MG63 (cell line): ENCODE data around the gene CCT5. TPM values are rescaled to one million over a fixed set of nuclear protein-coding genes. Genes with fewer than 3 reads are reported as not detected.
"Not testable (repeated sequence)": the region's sequence is repeated elsewhere in the genome, so short reads cannot be mapped to it uniquely, and the experiment has no call there.

Experiments used
- DNase-seq: peaks from one replicate; pipeline ENCODE4 v3.0.0-alpha.2; 2020
- H3K27me3 ChIP-seq: fragments of 250-450 bp; sonication (Bioruptor Pico); 2 replicates; pipeline ENCODE4 v1.5.1; 2020; ENCODE audit warnings: mild to moderate bottlenecking, moderate library complexity
- H3K36me3 ChIP-seq: fragments of 250-450 bp; sonication (Bioruptor Pico); 2 replicates; pipeline ENCODE4 v1.5.1; 2020; ENCODE audit warnings: mild to moderate bottlenecking, moderate library complexity
- H3K4me3 ChIP-seq: fragments of 250-450 bp; sonication (Bioruptor Pico); 2 replicates; pipeline ENCODE4 v1.5.1; 2020; ENCODE audit warnings: mild to moderate bottlenecking, moderate library complexity
- H3K9me3 ChIP-seq: fragments of 250-450 bp; sonication (Bioruptor Pico); 2 replicates; pipeline ENCODE4 v1.5.1; 2020; ENCODE audit warnings: mild to moderate bottlenecking, moderate library complexity
- total RNA-seq: library from RNA; depleted of rRNA; stranded (reverse); fragments of >200 nt; shearing (Covaris generic); gene quantifications from 2 replicates; pipeline ENCODE4 v1.2.3, GENCODE V29; 2014; ENCODE audit warnings: low replicate concordance

CCT5 gene
- total RNA-seq, 1 experiment from 2014 or later: 1,634 TPM

DNA sequence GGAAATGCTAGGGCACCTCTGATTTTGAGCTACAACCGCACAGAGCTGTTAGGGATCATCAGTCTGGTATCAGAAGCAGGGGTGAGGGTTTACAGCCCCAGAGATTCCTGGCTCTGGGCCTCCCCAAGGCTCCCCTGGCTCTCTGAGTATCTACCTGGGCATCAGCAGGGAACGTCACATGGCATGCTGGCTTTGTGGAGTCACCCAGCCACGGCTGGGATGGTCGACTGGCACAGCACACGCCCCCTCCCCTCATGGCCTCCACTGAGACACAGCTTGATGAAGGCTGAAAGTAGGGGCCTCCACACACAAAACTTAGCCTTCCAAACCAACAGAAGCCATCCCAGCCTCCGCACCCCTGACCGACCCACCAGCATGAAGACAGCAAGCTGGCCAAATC is 17.1 kb upstream of the CCT5 start:
- DNase-seq: no peak
- H3K4me3 ChIP-seq: no peak overlapping the region
- no peaks in the 10 kb centered on the region for H3K27me3 ChIP-seq
- peaks cover 30% of the 10 kb centered on the region for H3K36me3 ChIP-seq
- H3K9me3 ChIP-seq: no peaks in the 10 kb centered on the region

DNA sequence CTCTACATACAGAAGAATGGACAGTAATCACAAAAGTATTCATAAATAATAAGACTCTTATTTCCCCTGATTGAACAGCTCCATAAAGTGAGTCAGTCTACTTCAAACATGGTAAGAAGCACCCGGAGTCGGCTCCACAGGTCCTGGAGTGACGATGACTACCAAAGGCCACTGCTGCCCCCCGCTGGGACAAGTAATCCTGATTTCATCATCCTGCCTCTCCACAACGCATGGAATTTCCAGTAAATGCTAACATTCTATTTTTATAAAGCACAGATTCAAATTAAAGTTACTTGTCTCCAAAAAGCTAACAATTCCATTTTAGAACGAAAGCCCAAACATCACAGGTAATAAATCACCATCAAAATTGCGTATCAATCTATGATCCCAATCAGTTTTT is 16.6 kb upstream of the CCT5 start:
- Histone ChIP-seq H3K9me3 (no peaks in the 10 kb centered on the region), H3K4me3 (no peak overlapping the region), H3K36me3 (peaks cover 32% of the 10 kb centered on the region), H3K27me3 (no peaks in the 10 kb centered on the region)
- DNase-seq: peak; percentile 97

GRCh38 chr5:10235350-10235749 is 14.7 kb upstream of the CCT5 start:
- peaks cover 32% of the 10 kb centered on the region for H3K36me3 ChIP-seq
- H3K9me3 ChIP-seq: no peaks in the 10 kb centered on the region
- DNase-seq: no peak
- no peaks in the 10 kb centered on the region for H3K27me3 ChIP-seq
- H3K4me3 ChIP-seq: no peak overlapping the region

DNA sequence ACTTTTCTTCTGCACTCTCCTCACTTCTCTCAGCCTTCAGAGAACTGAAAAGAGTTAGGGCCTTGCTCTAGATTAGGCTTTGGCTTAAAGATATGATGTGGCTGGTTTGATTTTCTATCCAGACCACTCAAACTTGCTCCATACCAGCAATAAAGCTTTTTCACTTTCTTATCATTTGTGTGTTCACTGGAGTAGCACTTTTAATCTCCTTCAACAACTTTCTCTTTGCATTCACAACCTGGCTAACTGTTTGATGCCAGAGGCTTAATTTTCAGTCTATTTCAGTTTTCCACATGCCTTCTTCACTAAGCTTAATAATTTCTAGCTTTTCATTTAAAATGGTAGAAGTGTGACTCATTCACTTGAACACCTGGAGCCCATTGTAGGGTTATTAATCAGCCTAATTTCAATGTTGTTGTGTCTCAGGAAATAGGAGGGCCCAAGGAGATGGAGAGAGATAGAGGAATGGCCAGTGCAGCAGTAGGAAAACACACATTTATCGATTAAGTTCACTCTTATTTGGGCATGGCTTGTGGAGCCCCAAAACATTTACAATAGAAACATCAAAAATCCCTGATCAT is 6.3 kb upstream of the CCT5 start:
- no peak for DNase-seq
- Histone ChIP-seq H3K9me3 (no peaks in the 10 kb centered on the region), H3K4me3 (no peak overlapping the region), H3K27me3 (no peaks in the 10 kb centered on the region), H3K36me3 (peaks cover 3% of the 10 kb centered on the region; the same call in 1 of the 2 replicates)

GRCh38 chr5:10244342-10244944 is 5.6 kb upstream of the CCT5 start:
- H3K9me3 ChIP-seq: no peaks in the 10 kb centered on the region
- H3K27me3 ChIP-seq: no peaks in the 10 kb centered on the region
- no peak for DNase-seq
- peaks cover 3% of the 10 kb centered on the region; the same call in 1 of the 2 replicates for H3K36me3 ChIP-seq
- H3K4me3 ChIP-seq: no peak overlapping the region

GRCh38 chr5:10246761-10247160 is 3.3 kb upstream of the CCT5 start:
- H3K9me3 ChIP-seq: 0 out of 2 replicates have a peak, but pooled peaks cover 2% of the 10 kb centered on the region

DNA sequence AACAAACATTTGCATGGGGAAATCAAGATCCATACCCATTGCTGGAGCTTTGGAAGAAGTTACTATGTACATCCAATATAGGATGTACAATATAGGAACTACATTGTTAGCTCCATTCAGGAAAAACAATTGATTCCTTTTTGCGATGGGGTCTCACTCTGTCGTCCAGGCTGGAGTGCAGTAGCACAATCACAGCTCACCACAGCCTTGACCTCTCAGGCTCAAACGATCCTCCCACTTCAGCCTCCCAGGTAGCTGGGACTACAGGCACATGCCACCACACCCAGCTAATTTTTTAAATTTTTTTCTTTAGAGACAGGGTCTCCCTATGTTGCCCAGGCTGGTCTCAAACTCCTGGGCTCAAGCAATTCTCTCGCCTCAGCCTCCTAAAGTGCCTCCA is 2.9 kb upstream of the CCT5 start:
- not testable (repeated sequence) for DNase-seq, H3K9me3 ChIP-seq, H3K4me3 ChIP-seq, H3K27me3 ChIP-seq
- peaks cover 23% of the 10 kb centered on the region for H3K36me3 ChIP-seq

More at GRCh38 chr5:10246761-10247160, 3.3 kb upstream of the CCT5 start:
- Histone ChIP-seq H3K4me3 (no peak overlapping the region), H3K36me3 (peaks cover 19% of the 10 kb centered on the region), H3K27me3 (no peaks in the 10 kb centered on the region)
- no peak for DNase-seq

DNA sequence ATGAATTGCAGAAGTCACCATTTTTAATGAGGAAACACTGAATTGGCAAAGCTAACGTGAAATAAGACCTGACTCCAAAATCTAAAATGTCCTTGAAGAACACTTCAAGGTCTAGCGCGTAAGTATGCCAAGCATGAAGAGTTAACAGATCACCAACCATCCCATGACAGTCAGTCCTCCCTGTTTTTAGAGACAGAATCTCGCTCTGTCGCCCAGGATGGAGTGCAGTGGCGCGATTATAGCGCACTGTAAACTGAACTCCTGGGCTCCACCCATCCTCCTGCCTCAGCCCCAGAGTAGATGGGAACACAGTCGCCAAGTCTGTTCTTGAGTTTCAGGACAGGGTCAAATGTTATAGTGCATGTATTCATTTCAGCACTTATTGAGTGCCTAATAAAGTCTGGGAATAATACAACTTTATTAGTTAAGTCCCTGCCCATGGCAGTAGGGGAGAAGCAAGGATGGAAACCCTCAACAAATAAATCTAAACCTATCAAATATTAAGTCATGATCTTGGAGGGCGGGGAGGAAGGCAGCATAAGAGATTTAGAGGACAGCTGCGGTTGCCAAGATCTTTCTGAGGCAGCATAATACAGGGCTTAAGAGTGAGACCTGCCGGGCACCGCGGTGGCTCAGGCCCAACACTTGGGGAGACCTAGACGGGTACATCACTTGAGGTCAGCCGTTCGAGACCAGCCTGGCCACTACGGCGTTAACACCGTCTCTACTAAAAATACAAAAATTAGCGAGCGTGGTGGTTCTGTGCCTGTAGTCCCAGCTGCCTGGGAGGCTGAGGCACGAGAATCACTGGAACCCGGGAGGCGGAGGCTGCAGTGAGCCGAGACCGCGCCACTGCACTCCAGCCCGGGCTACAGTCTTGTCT is 1.5 kb upstream of the CCT5 start:
- Histone ChIP-seq H3K9me3 (0 out of 2 replicates have a peak, but pooled peaks cover 2% of the 10 kb centered on the region), H3K27me3 (no peaks in the 10 kb centered on the region), H3K4me3 (peak overlapping the region; percentile 85), H3K36me3 (peaks cover 35% of the 10 kb centered on the region)
- DNase-seq: peak; percentile 59

- H3K9me3 ChIP-seq: 0 out of 2 replicates have a peak, but pooled peaks cover 2% of the 10 kb centered on the region
- H3K36me3 ChIP-seq: peaks cover 55% of the 10 kb centered on the region
- H3K27me3 ChIP-seq: no peaks in the 10 kb centered on the region
- H3K4me3 ChIP-seq: peak overlapping the region; percentile 85
- no peak for DNase-seq
These were observed 761 bp downstream of the CCT5 start for GRCh38 chr5:10250806-10251276.

DNA sequence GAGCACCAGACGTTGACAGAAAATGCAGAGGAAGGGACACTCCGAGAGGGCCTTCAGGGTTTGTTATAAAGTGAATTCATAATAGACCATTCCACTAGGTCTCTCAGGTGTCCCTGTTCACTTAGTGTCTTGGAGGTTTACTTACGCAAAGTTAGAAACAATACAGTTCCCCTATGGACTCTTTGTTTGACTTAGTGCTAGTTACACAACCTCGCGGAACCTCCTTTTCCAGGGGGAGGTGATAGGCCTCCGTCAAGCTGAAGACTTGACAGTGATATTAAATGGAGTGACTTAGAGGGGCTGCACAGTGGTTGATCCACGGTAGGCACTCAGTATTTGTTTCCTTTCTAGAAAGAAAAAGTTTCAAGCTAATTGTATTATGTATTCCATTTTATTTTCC is 1.3 kb downstream of the CCT5 start:
- H3K36me3 ChIP-seq: peaks cover 61% of the 10 kb centered on the region
- 0 out of 2 replicates have a peak, but pooled peaks cover 2% of the 10 kb centered on the region for H3K9me3 ChIP-seq
- H3K27me3 ChIP-seq: no peaks in the 10 kb centered on the region
- no peak for DNase-seq
- peak overlapping the region; percentile 85 for H3K4me3 ChIP-seq

DNA sequence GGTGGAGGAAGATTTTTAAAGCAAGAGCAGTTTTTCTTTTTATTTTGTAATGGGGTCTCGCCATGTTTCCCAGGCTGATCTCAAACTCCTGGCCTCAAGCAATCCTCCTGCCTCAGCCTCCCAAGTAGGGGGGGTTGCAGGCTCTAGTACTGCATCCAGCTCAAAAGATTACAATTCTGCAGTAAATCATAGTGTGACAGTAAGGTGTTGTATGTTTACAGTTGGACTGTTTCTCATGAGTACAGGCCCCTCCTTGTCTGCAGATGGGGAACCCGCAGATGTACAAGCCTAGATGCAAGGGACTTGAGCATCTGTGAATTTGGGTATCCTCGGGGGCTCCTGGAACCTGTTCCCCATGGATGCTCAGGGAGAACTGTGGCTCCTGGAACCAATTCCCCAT is 3.3 kb downstream of the CCT5 start:
- peaks cover 81% of the 10 kb centered on the region for H3K36me3 ChIP-seq
- H3K9me3 ChIP-seq: 0 out of 2 replicates have a peak, but pooled peaks cover 2% of the 10 kb centered on the region
- H3K4me3 ChIP-seq: no peak overlapping the region
- DNase-seq: no peak
- H3K27me3 ChIP-seq: no peaks in the 10 kb centered on the region

GRCh38 chr5:10254686-10255085 is 4.6 kb downstream of the CCT5 start:
- no peak for DNase-seq
- Histone ChIP-seq H3K36me3 (peaks cover 94% of the 10 kb centered on the region), H3K9me3 (0 out of 2 replicates have a peak, but pooled peaks cover 2% of the 10 kb centered on the region), H3K4me3 (no peak overlapping the region), H3K27me3 (no peaks in the 10 kb centered on the region)

DNA sequence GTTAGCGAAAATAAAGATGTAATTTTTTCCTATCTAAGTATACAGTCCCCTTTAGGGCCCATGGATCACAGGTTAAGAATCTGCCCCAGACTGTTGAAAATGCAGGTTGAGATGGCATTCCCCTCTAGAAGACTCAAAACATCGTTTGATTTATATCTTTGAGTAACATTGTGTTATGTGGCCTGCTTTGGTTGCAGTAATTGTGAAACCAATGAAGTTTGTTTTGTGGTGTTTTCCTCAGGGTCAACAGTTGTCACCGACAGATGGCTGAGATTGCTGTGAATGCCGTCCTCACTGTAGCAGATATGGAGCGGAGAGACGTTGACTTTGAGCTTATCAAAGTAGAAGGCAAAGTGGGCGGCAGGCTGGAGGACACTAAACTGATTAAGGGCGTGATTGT is 7.8 kb downstream of the CCT5 start:
- H3K27me3 ChIP-seq: no peaks in the 10 kb centered on the region
- DNase-seq: no peak
- H3K4me3 ChIP-seq: no peak overlapping the region
- H3K36me3 ChIP-seq: peaks cover 100% of the 10 kb centered on the region
- H3K9me3 ChIP-seq: no peaks in the 10 kb centered on the region

DNA sequence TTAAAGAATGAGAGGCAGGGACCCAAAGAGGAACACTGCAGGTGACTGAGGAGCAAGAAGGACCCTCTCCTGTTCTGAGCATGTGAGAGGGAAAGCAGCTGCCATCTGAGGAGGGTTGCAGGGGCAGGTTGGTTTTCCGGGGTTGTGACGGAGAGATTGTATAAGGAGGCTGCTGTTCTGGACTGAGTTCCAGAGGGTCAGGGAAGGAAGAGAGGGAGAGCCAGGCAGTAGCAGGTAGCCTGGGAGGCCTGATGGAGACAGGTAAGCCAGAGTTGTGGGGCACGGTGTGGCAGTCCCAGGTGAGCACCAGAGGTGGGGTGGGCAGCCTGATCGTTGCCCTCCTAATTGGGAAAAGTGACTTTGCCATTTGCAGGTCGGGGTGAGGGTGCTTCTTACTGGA is 9.8 kb downstream of the CCT5 start:
- Histone ChIP-seq H3K9me3 (no peaks in the 10 kb centered on the region), H3K27me3 (no peaks in the 10 kb centered on the region), H3K36me3 (peaks cover 100% of the 10 kb centered on the region), H3K4me3 (no peak overlapping the region)
- DNase-seq: no peak

DNA sequence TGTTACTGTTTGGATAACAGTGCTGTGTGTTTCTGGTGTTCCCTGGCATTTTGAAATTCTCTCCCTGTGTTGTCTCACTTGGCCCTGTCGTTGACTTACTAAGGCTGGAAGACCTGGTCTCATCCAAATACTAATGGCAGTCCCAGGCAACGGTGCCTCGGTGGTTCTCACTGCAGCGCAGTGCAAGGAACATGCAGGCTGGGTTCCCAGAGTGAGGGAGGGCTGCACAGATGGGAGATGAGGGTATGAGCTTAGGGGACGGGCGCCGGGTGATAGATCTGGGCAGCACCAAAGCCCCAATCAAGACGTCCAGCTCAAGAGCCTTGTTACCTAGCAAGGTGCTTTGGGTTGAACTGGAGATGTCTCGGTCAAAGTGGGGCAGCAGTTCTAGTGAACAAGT is 11.0 kb downstream of the CCT5 start:
- Histone ChIP-seq H3K4me3 (no peak overlapping the region), H3K27me3 (no peaks in the 10 kb centered on the region), H3K36me3 (peaks cover 100% of the 10 kb centered on the region), H3K9me3 (no peaks in the 10 kb centered on the region)
- no peak for DNase-seq

GRCh38 chr5:10262121-10262774 is 12.2 kb downstream of the CCT5 start:
- no peaks in the 10 kb centered on the region for H3K27me3 ChIP-seq
- peaks cover 94% of the 10 kb centered on the region for H3K36me3 ChIP-seq
- H3K4me3 ChIP-seq: no peak overlapping the region
- DNase-seq: no peak
- H3K9me3 ChIP-seq: no peaks in the 10 kb centered on the region

DNA sequence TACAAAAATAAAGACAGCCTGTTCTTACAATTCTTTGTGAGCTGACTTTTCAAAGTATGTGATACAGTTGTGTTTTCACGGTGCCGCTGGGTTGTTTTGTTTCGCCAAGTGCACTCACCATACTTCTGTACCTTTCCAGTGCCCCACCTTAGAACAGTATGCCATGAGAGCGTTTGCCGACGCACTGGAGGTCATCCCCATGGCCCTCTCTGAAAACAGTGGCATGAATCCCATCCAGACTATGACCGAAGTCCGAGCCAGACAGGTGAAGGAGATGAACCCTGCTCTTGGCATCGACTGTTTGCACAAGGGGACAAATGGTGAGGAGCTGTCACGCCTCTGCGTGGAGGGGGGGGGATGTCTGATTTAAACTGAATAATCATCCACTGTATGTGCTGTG is 12.9 kb downstream of the CCT5 start:
- DNase-seq: no peak
- H3K4me3 ChIP-seq: no peak overlapping the region
- no peaks in the 10 kb centered on the region for H3K27me3 ChIP-seq
- H3K36me3 ChIP-seq: peaks cover 90% of the 10 kb centered on the region
- no peaks in the 10 kb centered on the region for H3K9me3 ChIP-seq
